PFSK-1 (cell line): ENCODE data around the gene C16orf95.

Source experiments
- FOXP2 ChIP-seq: optimal IDR thresholded peaks from 2 replicates; pipeline ENCODE3; 2011; ENCODE audit warnings: borderline replicate concordance, control low read depth, inconsistent platforms; ENCODE audit not compliant: insufficient read depth; ENCODE audit errors: extremely low read length, extremely low read depth
- POLR2AphosphoS5 ChIP-seq: IDR thresholded peaks from 2 replicates; pipeline ENCODE4 v1.6.1; 2012; ENCODE audit warnings: low read depth, mild to moderate bottlenecking, control low read depth, low read length, moderate library complexity
- REST ChIP-seq, 2 experiments: IDR thresholded peaks; 2 replicates each; pipeline versions ENCODE4 v1.6.1 to v1.8.0; 2011 to 2012; ENCODE audit warnings: low read depth in 2 of 2, low read length in 2 of 2, control low read depth in 1 of 2, inconsistent platforms in 1 of 2, mild to moderate bottlenecking in 1 of 2, moderate library complexity in 1 of 2; ENCODE audit not compliant: insufficient read depth in 1 of 2
- SIN3A ChIP-seq: IDR thresholded peaks from 2 replicates; pipeline ENCODE4 v1.6.1; 2012; ENCODE audit warnings: mild to moderate bottlenecking, low read length, moderate library complexity, borderline replicate concordance; ENCODE audit not compliant: insufficient read depth
- TAF1 ChIP-seq: IDR thresholded peaks from 2 replicates; pipeline ENCODE4 v1.6.1; 2012; ENCODE audit warnings: low read length, control low read depth, borderline replicate concordance; ENCODE audit not compliant: insufficient read depth

Gene C16orf95

DNA sequence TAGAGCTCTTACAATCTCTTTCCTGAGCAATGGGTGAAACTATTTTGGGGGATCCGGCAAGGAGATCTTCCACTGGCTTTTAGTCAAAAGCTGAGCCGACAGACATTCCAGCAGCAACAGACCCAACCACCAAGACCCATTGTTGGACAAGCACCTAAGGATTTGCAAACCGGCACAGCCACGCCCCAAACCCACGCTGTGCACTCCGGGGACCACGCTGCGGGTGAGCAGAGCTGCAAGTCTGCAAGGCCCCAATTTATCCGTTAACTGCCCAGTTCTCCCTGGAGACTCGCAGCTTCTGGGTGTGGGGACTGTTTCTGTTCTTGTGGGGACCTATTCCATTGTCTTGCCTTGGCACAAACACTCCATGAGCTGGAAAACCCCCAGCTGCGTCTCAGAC, 45.9 kb downstream of the C16orf95 start:
- TF ChIP-seq REST (IDR thresholded peaks at IDR 0.05; ENCODE audit: insufficient read depth in 1 of 2, low read depth in 2 of 2, low read length in 2 of 2) (no peak), POLR2AphosphoS5 (no peak), TAF1 (no peak), FOXP2 (no peak), SIN3A (no peak)

- TF ChIP-seq SIN3A = no peak
- no peak for TF ChIP-seq POLR2AphosphoS5
- TF ChIP-seq FOXP2 = no peak
- no peak for TF ChIP-seq REST (IDR thresholded peaks at IDR 0.05; ENCODE audit: insufficient read depth in 1 of 2, low read depth in 2 of 2, low read length in 2 of 2)
- TF ChIP-seq TAF1 = no peak
These were observed 49.6 kb downstream of the C16orf95 start for GRCh38 chr16:87267566-87267965.

DNA sequence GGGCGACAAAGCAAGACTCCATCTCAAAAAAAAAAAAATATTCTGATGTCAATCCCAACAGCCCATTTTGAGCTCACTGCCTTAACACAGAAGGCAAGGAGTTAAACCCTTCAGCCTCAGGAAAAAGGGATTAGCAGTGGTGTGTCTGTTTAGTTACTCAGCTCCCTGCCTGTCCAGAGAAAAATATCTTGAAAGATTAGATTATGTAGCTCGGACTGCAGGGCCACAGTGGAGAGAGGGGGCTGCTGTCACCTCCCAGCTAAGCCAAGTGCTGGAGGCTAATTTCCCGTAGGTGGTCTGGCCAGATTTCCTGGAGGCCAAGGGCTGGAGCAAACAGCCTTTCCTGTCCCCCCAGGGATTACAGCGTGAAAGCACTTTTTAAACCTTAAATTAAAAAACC, 50.3 kb downstream of the C16orf95 start:
- no peak for TF ChIP-seq TAF1
- no peak for TF ChIP-seq POLR2AphosphoS5
- no peak for TF ChIP-seq SIN3A
- no peak for TF ChIP-seq FOXP2
- TF ChIP-seq REST (IDR thresholded peaks at IDR 0.05; ENCODE audit: insufficient read depth in 1 of 2, low read depth in 2 of 2, low read length in 2 of 2) = no peak

DNA sequence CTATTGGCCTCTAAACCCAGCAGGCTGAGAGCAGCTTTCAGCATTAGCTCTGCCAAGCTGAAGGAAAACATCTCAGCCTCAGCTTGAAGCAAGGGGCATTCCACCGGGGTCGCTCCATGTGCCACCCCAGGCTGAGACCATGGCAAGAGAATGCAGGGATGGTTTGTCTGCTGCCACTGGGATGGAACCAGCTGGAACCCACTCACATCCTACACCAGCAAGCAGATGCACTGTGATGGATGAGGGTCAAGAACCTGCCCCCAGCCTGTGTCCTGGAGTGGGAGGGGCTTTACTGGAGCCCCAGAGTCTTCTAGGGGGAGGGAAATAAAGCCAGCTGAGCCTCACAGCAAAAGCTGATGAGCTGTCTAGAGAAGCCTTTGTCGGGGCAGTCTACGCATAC, 51.9 kb downstream of the C16orf95 start:
- no peak for TF ChIP-seq POLR2AphosphoS5
- TF ChIP-seq SIN3A = no peak
- no peak for TF ChIP-seq TAF1
- no peak for TF ChIP-seq REST (IDR thresholded peaks at IDR 0.05; ENCODE audit: insufficient read depth in 1 of 2, low read depth in 2 of 2, low read length in 2 of 2)
- no peak for TF ChIP-seq FOXP2

DNA sequence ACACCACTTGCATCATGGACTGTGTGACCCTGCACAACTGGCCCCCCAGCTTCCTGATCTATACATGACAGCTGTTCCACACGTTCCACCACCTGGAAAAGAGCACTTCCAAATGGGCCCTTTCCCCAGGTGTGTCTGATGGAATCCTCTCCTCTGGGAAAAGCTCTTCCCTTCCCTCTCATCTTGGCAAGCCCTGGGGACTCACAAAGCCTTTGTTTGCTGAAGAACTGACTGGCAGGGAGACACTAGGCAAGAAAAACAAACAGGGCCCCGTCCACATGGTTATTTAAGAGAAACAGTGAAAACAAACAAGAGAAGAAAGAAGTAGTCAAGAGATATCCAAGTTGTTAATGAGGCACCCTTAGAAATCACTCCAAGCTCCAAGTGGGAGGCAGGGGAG, 52.6 kb downstream of the C16orf95 start:
- no peak for TF ChIP-seq REST (IDR thresholded peaks at IDR 0.05; ENCODE audit: insufficient read depth in 1 of 2, low read depth in 2 of 2, low read length in 2 of 2)
- no peak for TF ChIP-seq TAF1
- TF ChIP-seq SIN3A = no peak
- TF ChIP-seq POLR2AphosphoS5 = no peak
- TF ChIP-seq FOXP2 = no peak
